GM18502 (cell line): Measurements from ENCODE around the gene NDRG3.
"Not testable (repeated sequence)": the region's sequence is repeated elsewhere in the genome, so short reads cannot be mapped to it uniquely, and the experiment has no call there.

Source experiments
- ATAC-seq: cut with Tn5 transposase; IDR thresholded peaks from one replicate; pipeline ENCODE4 v1.9.1; 2021; ENCODE audit warnings: mild to moderate bottlenecking; ENCODE audit not compliant: unreplicated experiment, poor library complexity

The NDRG3 gene

DNA sequence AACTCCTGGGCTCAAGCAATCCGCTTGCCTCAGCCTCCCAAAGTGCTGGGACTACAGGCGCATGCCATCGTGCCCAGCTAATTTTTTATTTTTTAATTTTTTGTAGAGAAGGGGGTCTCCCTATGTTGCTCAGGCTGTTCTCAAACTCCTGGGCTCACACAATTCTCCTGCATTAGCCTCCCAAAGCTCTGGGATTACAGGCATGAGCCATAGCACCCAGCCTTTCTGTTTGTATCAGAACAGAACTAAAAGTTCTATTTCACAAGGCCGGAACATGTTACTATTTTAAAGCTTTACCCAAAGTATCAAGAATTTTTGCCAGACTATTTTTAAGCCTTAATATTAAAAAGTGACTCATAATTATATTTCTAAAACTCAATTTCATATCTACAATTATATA, 42.4 kb downstream of the NDRG3 start:
- ATAC-seq = no peak

DNA sequence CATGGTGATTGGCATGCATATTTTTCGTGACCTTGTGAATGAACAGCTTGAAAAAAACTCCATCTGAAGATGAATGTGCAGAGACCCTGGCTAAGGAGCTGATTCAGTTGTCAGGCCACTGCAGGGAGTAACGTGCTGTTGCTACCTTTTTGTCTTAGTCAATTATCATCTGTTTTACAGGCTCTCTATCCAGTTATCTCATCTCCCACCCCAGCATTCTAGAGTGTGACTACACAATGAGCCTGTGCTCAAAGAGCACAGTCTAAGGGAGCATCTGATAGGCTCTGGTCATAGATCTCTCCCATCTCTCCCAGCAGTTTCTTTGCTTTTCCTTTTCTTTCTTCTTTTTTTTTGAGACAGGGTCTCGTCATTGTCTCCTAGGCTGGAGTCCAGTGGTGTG, 45.5 kb downstream of the NDRG3 start:
- no peak for ATAC-seq

DNA sequence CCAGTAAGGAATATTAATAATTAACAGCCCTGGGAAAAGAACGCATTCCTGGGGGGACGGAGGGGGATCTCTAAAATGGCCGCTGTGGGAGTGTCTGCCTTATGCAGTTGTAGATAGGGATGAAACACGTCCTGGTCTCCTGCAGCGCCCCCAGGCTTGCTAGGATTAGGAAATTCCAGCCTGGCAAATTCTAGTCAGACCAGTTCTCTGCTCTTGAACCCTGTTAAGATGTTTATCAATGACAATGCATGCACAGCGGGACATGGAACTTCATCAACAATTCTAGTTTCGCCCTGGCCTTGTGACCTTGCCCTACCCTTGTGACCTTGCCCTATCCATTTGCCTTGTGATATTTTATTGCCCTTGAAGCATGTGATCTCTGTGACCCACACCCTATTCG, 50.4 kb downstream of the NDRG3 start:
- ATAC-seq = not testable (repeated sequence)

DNA sequence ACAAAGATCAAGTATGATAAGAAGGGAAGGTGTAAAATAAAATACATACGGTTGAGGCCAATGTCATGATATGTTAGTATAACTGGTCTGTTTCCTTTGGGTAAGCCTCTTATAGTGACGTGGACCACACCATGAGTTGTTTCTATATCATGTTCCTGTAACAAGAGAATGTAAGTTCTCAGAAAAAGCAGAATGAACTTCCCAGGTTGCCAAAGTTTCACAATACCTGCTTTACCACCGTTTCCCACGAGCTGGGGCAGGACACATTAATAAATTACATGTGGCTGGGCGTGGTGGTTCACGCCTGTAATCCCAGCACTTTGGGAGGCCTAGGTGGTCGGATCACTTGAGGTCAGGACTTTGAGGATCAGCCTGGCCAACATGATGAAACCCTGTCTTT, 57.3 kb downstream of the NDRG3 start:
- no peak for ATAC-seq

GRCh38 chr20:36687850-36688249, 58.0 kb downstream of the NDRG3 start:
- ATAC-seq = no peak

GRCh38 chr20:36686944-36687343, 58.9 kb downstream of the NDRG3 start:
- ATAC-seq = no peak

DNA sequence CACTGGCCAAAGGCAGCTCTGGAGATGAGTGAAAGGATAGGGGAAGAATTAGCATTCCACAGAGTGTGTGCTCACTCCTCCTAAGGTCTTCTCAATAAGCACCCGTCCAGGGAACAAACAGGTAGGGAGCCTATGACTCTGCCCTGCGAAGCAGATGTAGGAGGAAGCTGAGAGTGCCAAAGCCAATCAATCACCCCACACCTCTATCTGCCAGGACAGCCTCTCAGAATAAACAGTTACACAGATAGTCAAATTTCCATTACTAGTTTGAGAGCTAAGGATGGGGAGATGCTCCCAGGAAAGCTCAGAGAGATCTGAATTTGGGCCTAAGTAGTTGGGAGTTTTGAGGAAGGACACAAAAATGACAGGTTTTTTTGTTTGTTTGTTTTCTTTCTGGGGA, 59.4 kb downstream of the NDRG3 start:
- no peak for ATAC-seq

- no peak for ATAC-seq
Measured at GRCh38 chr20:36684747-36685146, 61.1 kb downstream of the NDRG3 start.

DNA sequence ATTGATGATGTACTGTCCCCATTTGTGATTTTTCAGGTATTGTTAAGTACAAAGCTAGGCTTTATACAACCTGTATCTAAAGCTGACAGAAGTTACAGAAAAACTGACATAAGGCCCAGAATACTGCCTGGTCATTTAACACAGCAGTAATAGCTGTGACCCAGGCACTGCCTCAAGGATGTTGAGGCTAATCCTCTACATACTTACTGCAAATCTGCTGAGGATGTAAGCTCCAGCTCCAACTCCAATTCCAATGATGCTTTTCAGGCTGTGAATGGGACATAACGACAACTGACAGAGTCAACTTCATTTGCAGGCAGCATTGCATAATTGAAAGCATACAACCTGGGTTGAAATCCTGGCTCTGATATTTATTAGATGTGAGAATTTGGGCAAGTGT, 63.6 kb downstream of the NDRG3 start:
- ATAC-seq = no peak

DNA sequence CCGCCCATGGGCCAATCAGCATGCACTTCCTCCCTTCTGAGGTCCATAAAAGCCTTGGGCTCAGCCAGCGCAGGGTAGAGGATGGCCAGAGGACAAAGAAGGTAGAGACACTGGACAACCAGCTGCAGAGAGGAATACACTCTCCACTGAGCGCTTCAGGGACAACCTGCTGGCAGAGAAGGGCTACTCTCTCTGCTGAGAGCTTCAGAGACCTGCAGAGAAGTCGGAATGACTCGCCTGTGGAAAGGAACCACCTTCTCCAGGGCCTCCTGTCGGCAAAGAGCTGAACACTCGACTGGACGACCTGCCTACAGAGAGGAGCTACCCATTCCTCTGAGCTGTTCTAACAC, 68.5 kb downstream of the NDRG3 start:
- ATAC-seq = no peak

DNA sequence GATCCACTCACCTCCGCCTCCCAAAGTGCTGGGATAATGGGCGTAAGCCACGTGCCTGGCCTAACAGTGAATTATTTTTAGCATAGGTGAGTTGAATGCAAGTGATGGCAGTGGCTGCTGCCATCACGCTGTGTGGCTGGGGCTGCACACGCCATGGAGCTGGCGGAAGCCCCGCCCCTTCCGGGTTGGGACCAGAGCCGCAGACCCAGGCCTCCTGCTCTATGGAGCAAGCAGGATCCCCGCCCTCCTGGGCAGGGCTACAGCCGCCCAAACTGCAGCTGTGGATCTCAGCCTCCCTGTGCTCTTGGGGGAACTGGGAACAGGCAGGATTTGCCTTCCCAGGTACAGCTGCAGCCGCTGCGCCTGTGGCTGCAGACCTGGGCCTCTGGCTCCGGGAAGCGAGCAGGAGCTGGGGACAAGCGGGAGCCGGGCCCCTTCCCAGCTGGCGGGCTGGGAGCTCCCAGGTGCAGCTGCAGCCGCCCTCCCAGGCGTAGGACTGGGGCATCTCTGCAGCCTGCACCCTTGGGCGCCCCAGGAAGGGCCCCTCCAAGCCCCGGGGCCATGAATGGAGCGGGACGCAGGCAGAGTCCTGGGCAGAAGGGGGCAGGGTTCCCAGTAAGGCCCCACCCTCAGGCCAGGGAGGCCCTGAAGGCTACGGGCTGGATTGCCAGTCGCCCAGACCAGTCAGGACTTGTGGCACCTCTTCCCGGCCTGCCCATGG, 69.0 kb downstream of the NDRG3 start:
- no peak for ATAC-seq

GRCh38 chr20:36675545-36675944, 70.3 kb downstream of the NDRG3 start:
- not testable (repeated sequence) for ATAC-seq

- no peak for ATAC-seq
Measured at GRCh38 chr20:36672991-36673390, 72.9 kb downstream of the NDRG3 start.

- ATAC-seq = no peak
Measured at GRCh38 chr20:36670665-36671357, 75.1 kb downstream of the NDRG3 start.

DNA sequence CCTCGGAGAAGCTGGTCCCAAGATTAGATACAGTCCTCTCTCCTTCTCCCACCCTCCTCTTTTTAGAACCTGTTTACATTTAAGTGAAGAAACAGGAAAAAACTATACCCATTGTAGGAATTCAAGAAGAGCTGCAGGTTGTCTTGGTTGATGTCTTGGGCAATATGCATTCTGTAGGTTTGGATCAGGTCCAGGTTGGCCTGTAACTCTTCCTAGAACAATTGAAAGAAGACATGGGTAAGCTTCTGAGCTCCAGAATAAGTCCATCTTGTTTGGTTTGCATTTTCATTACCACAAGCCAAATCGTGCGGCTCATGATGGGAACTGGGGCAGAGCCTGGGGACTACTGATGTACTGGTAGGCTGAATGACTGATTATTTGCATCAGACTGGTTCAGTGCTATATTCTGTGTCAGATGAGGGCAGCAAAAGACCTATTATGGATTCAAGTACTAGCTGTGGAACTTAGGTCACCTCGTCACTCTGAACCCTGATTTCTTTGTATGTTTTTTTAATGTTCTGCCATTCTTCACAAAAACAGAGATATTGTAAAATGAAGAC, 79.6 kb downstream of the NDRG3 start:
- ATAC-seq = no peak

GRCh38 chr20:36663031-36663430, 82.9 kb downstream of the NDRG3 start:
- ATAC-seq = no peak

DNA sequence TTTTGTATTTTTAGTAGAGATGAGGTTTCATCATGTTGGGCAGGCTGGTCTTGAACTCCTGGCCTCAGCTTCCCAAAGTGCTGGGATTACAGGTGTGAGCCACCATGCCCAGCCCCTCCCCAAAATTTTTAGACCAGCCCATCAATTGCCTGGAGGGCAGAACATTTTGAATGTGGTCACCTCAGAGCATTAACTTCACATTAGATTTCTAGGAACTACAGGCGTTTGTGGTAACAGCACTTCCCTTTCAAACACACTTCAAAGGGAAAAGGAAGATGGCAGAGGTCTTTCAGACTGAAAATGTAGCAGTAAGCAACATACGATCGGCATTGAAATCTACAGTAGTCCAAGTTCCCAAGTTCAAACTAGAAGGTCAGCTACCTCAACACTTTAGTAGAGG, 87.6 kb downstream of the NDRG3 start:
- ATAC-seq = no peak

GRCh38 chr20:36656733-36657132, 89.2 kb downstream of the NDRG3 start:
- no peak for ATAC-seq

- ATAC-seq = no peak
Measured at GRCh38 chr20:36655004-36655403, 90.9 kb downstream of the NDRG3 start.

DNA sequence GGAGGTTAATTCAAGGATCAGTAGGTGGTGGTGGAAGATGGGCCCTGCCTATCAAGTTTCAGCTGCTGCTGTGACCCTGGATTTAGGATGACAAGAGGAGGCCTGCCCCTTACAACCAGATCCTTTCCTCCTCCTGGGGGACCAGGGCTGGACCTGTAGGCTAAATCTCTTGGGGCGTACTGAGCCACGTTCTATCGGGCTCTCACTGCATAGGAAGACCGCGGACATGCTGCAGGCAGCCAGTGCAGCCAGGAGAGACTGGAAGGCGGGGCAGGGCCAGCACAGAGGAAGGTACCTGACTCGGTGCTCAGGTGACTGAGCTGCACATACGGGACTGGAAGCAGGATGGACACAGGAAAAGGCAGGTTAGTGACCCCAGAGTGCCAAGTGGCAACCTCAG, 91.4 kb downstream of the NDRG3 start:
- no peak for ATAC-seq

GRCh38 chr20:36653456-36653855, 92.4 kb downstream of the NDRG3 start:
- no peak for ATAC-seq
